Activated T-cell treated with anti-CD3 and anti-CD28 coated beads for 4 hours (primary cell): ENCODE measurements around the gene IL34.
"Not testable (repeated sequence)": the region's sequence is repeated elsewhere in the genome, so short reads cannot be mapped to it uniquely, and the experiment has no call there.

Experiments
- DNase-seq: peaks from one replicate; pipeline ENCODE4 v3.0.0-alpha.2; 2020

IL34 gene

GRCh38 chr16:70633617-70634016 is 12.7 kb upstream of the IL34 start:
- not testable (repeated sequence) for DNase-seq

DNA sequence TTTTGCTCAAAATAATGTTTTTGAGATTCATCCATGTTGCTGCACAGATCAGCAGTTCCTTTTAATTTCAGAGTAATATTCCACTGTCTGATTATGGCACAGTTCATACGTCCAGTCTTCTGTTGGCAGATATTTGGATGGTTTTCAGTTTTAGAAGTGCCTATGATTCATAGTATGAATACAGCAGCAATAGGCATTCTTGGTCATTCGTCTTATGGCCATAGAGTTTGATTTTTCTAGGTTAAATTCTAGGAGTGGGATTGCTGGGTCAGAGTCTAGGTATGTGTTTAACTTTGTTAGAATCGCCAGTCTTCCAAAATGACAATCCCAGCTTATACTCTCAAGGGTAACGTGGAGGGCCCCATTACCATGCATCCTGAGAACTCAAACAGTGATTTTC is 11.5 kb upstream of the IL34 start:
- DNase-seq, result no peak

GRCh38 chr16:70635336-70636016 is 10.9 kb upstream of the IL34 start:
- DNase-seq, result no peak

- no peak for DNase-seq
Observed at GRCh38 chr16:70638814-70639792, 7.3 kb upstream of the IL34 start.

DNA sequence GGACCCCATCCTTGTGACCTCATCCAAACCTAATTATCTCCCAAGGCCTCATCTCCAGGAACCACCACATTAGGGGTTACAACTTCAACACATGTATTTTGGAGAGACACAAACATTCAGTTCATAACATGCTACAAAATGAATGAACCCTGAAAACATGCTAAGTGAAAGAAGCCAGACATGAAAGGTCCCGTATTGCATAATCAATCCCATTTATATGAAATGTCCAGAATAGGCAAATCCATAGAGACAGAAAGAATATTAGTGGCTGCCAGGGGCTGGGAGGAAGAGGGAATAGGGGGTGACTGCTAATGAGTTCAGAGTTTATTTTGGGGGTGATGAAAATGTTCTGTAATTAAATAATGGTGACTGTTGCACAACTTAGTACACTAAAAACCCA is 3.7 kb upstream of the IL34 start:
- no peak for DNase-seq

- not testable (repeated sequence) for DNase-seq
Observed at GRCh38 chr16:70643264-70643663, 3.1 kb upstream of the IL34 start.

DNA sequence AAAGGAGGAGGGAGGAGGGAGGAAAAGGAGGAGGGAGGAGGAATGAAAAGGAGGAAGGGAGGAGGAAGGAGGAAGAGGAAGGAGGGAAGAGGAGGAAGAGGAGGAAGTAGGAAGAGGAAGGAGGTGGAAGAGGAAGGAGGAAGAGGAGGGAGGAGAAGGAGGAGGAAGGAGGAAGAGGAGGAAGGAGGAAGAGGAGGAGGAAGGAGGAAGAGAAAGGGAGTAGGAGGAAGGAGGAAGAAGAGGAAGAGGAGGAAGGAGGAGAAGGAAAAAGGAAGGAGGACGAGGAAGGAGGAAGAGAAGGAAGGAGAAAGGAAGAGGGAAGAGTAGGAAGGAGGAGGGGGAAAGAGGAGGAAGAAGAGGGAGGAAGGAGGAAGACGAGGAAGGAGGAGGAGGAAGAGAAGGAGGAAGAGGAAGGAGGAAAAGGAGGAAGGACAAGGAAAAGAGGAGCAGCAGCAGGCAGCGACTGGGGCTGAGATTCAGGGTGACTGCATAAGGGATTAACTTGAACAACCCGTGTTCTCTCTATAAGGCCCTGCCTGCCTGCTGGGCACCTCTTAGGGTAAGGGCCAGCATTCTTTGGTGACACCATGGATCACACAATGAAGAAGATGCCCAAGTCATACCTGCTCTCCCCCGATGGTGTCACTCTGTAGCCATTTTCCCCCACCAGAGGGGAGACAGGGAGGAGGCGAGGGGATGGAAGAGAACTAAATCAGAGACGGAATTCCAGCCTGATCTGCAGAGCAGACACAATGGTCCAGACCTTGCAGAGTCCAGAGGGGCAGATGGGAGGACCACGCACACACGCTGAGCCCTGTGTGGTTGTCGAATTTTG is 1.4 kb upstream of the IL34 start:
- DNase-seq, result no peak

GRCh38 chr16:70647441-70648359 is 1.3 kb downstream of the IL34 start:
- DNase-seq, result no peak

DNA sequence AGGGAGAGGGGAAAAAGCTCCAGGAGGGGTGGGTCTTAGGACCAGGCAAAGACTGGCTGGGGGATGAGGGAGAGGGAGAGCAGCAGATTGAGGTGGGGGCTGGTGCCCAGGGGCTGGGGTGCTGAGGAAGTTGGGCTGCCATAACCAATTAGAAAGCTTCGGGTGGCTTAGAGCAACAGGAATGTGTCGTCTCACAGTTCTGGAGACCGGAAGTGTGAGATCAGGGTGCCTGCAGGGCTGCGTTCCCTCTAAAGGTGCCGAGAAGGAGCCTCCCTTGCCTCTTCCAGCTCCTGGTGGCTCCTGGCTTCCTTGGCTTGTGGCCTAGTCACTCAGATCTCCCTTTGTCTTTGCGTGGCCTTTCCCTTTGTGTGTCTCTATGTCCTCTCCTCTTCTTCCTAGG is 2.2 kb downstream of the IL34 start:
- DNase-seq, result no peak

GRCh38 chr16:70649300-70649699 is 2.9 kb downstream of the IL34 start:
- DNase-seq, result no peak

DNA sequence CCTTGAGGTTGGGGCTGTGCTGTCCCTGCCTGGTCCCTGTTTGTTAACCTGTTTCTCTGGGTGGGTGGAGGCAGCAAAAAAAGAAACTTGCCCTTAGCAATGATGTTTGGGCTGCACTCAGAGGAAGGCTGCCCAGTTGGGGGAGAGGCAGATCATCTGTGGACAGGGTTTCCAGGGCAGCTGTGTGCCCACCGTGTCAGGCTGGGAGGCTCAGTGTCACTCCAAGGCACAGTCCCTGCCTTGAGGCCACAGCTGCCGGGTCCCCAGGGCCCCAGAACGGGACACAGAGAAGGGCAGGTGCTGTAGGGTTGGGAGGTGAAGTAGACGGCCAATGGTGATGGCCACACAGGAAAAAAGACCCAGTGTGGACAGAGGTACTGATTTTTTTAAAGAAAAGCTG is 3.9 kb downstream of the IL34 start:
- no peak for DNase-seq

DNA sequence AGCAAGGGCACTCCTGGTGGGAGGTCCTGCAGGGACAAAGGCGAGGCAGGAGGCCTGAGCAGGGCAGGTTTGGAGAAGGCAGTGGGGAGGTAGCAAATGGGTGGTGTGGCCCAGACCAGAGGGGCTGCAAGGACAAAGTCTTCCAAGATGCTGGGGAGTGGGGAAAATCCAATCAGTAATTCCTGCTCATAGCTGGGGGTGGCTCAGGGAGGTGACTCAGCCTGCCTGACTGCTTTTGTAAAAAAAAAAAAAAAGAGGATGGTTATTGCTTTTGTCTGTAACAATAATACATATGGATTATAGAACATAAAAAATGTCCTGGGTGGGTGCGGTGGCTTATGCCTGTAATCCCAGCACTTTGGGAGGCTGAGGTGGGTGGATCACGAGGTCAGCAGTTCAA is 5.2 kb downstream of the IL34 start:
- no peak for DNase-seq

DNA sequence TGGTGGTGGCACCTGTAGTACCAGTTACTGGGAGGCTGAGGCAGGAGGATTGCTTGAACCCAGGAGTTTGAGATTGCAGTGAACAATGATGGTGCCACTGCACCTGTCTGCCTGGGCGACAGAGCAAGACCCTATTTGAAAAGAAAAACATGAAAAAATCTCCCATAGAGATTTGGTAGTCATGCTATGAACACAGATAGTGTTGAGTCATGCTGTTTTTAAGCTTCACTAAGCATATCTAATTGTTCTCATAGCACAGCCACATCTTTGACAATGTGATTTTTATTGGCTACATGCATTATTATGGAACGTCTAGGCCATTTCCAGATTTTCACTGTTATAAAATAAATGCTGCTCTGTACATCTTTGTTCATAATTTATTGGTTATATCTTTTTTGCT is 6.0 kb downstream of the IL34 start:
- DNase-seq, result no peak

- DNase-seq, result no peak
Observed at GRCh38 chr16:70653406-70653805, 7.0 kb downstream of the IL34 start.

DNA sequence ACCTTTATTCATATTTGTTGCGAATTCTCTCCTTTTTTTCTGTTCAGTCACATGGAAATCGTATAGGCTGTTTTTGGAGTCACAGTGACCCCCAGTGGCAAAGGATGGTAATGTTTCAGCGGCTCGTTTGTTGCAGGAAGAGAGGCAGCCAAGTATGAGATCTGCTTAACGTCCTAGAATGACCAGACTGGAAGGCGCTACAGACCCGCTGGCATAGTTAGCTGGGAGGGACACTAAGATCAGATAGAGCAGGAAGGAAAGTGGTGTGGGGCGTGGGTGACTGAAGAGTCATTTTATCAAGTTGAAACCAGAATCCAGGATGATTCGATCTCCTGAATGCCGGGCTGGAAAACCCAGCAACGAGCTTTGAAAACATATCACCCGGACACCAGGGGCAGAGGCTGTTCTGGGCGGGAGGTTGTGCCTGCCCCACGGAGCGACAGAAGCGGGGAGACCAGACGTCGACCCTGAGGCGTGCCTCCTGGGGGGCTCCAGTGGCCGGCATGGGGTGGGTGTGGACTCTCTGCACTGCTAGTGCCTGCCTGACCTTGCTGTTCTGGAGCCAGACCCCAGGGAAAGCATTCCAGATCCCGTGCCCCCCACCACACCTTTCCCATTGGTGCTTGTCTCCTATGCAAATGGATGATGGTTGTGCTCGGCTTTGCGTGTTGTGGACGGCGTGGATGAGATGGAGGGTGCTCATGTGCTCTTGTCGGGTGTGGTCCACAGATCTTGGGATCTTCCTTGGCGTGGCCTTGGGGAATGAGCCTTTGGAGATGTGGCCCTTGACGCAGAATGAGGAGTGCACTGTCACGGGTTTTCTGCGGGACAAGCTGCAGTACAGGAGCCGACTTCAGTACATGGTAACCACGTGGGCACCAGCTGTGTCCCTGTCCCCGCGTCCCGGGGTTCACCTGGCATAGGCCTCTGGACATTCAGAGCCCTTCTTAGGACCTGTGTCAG is 7.7 kb downstream of the IL34 start:
- DNase-seq, result peak; percentile 82

- DNase-seq, result no peak
Observed at GRCh38 chr16:70656065-70656711, 9.8 kb downstream of the IL34 start.

GRCh38 chr16:70656712-70657263 is 10.4 kb downstream of the IL34 start:
- no peak for DNase-seq

DNA sequence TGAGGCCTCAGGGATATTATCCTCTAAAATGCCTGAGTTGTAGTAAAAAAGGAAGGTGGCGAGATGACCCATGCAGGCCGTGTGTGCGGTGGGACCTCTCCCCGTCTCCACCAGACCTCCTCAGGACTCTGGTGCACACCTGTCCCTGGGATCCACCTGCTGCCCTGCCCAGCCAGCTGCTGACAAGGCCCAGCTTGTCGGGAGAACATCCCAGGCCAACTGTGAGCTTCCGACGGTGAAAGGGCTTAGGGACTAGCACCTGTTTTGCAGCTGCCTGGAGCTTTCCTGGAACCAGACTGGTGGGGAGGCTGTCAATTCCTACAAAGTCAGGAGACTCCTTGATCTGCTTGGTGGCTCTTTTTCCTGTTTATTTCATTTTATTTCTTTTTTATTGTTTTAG is 11.6 kb downstream of the IL34 start:
- no peak for DNase-seq

- no peak for DNase-seq
Observed at GRCh38 chr16:70658921-70659320, 12.6 kb downstream of the IL34 start.

GRCh38 chr16:70659546-70659945 is 13.2 kb downstream of the IL34 start:
- no peak for DNase-seq
